Measurements from ENCODE around the gene PNMA6A. TPM values are rescaled to one million over a fixed set of nuclear protein-coding genes. Genes with fewer than 3 reads are reported as not detected.
A peak's percentile ranks its signal among the peaks of the same experiment; 100 is the strongest.
"Not testable (repeated sequence)": the region's sequence is repeated elsewhere in the genome, so short reads cannot be mapped to it uniquely, and the experiment has no call there.

The PNMA6A gene
- total RNA-seq, 1 donor from 2014 or later = 4.9 TPM

GRCh38 chrX:153073331-153073730, 1.1 kb downstream of the PNMA6A start:
- ATAC-seq; DNase-seq (ENCODE audit: low spot score); intact Hi-C loops (cut with DNase I): not testable (repeated sequence)

GRCh38 chrX:153074262-153074899, 2.1 kb downstream of the PNMA6A start:
- DNase-seq (ENCODE audit: low spot score) = no peak
- ATAC-seq = no peak
- intact Hi-C loops (cut with DNase I) = no loop called here

DNA sequence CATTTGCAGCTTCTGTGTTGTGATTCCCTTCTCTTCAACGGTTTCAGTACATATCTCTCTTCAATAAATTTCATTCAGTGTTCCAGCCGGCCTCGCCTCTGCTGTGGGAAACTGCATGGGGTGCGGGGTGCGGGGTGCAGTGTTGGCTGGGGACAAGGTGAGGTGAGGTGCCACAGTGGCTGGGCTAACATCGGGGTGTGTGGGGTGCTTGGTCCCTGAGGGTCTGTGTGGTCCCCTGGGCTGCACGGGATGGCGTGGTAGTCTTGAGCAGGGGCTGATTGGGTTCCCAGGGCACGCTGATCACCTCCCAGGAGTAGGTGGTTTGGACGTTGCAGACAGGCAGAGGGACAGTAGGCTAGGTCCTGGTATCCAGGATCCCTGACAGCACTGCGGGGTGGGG, 2.7 kb downstream of the PNMA6A start:
- ATAC-seq (no peak), DNase-seq (ENCODE audit: low spot score) (no peak)
- intact Hi-C loops (cut with DNase I) = no loop called here

GRCh38 chrX:153075366-153075765, 3.1 kb downstream of the PNMA6A start:
- DNase-seq (ENCODE audit: low spot score) = no peak
- ATAC-seq = no peak
- intact Hi-C loops (cut with DNase I) = no loop called here

DNA sequence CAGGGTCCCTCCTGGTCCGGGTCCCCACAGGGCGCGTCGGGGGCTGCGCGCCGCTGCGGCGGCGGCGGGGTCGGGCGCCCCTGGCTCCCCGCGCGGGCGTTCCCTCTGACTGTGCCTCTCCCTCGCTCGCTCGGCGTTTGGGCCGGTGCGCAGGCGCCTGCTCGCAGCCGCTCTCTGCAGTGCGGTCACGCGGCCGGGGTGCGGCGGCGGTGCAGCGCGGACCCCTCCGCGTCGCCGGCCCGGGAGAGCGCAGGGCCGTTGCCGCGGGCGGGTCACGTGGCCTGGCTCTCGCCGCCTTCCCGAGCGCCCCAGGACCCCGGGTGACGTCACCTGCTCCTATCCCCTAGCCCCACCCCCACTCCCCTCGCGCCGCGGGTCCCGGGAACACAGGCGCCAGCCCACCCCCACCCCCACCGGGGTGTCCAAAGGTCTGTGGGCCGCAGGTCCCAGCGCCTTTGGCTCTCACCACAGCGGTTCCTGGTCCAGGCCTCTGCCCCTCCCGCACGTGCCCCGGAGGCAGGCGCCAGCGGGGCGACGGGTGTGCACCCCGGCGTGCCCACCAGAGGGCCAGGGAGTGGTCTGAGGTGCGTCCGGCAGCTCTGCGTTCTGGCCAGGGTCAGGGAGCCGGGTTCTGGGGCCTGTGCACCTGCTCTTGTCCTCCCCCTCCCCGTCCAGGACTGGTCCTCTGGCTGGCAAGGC, 5.3 kb downstream of the PNMA6A start:
- DNase-seq (ENCODE audit: low spot score); intact Hi-C loops (cut with DNase I): not testable (repeated sequence)
- peak; percentile 63 for ATAC-seq

GRCh38 chrX:153083238-153083923, 11.1 kb downstream of the PNMA6A start:
- ATAC-seq = not testable (repeated sequence)

DNA sequence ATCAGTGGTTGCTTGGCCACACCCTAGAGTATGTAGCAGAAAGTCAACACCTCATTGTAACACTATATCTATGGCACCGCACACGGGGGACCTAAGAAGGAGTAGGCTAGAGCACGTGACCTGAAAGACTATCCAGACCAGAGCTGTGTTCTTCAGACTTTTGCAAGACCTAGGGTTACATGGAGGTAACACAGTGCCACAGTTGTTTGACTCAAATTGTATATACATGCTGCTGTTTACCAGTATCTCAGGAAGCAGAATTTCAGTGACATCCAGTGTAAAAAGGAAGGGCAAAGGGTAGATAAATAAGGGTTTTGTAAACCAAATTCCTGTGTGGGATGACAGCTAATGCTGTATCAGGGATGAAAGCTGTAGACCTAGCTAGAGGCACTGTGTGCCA, 30.2 kb downstream of the PNMA6A start:
- ATAC-seq = no peak
- DNase-seq (ENCODE audit: low spot score) = no peak
- intact Hi-C loops (cut with DNase I) = no loop called here

More at GRCh38 chrX:153083238-153083923, 11.1 kb downstream of the PNMA6A start:
- intact Hi-C loops (cut with DNase I); DNase-seq (ENCODE audit: low spot score): not testable (repeated sequence)

DNA sequence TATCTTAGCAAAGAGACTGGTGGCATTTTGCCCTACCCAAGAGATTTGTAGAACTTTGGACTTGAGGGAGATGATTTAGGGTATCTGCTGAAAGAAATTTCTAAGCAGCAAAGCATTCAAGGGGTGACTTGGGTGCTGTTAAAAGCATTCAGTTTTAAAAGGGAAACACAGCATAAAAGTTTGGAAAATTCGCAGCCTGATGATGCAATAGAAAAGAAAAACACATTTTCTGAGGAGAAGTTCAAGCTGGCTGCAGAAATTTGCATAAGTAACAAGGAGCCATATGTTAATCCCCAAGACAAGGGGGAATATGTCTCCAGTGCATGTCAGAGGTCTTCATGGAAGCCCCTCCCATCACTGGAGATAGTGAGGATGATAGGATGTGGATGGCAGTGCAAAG, 32.7 kb downstream of the PNMA6A start:
- ATAC-seq; intact Hi-C loops (cut with DNase I); DNase-seq (ENCODE audit: low spot score): not testable (repeated sequence)

- intact Hi-C loops (cut with DNase I); DNase-seq (ENCODE audit: low spot score): not testable (repeated sequence)
- peak; percentile 65 for ATAC-seq
Observed at GRCh38 chrX:153106092-153106801, 34.0 kb downstream of the PNMA6A start.

DNA sequence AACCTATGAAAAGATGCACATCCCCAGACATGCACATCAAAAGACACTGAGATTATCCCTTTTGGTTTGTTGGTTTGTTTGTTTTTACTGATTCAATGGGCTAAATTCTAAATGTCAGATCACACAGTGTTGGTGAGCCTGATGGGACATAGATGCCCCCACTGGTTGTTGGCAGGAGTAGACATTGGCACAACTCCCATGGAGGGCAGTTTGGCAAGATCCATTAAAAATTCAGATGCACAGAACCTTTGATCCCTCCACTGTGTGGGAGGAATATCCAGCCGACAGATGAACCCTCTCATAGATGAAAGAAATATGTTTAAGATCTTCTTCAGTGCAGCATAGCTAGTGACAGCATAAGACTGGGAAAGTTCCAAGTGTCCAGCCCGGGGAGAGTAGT, 38.5 kb downstream of the PNMA6A start:
- DNase-seq (ENCODE audit: low spot score); intact Hi-C loops (cut with DNase I); ATAC-seq: not testable (repeated sequence)

GRCh38 chrX:153113851-153114250, 41.6 kb downstream of the PNMA6A start:
- DNase-seq (ENCODE audit: low spot score); intact Hi-C loops (cut with DNase I); ATAC-seq: not testable (repeated sequence)

DNA sequence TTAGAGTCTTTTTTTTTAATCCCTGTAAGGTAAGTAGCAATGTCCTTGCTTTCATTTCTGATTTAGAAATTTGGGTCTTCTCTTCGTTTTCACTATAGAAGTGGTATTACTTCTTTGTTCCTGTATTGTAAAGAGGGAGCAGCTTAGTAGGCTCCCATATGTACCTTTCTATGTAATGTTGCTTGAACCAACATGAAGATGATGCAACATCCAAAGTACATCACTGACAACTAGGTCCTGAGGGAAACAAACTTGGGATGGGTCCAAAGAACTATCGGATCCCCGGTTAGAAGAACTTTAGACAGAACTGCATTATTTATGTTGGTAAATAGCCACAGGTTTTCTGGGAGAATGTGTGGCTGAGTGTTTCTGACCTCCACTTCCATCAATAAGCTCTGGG, 45.5 kb downstream of the PNMA6A start:
- intact Hi-C loops (cut with DNase I) = not testable (repeated sequence)

GRCh38 chrX:153120230-153120629, 48.0 kb downstream of the PNMA6A start:
- DNase-seq (ENCODE audit: low spot score); intact Hi-C loops (cut with DNase I); ATAC-seq: not testable (repeated sequence)

More for the DNA sequence above, 45.5 kb downstream of the PNMA6A start:
- not testable (repeated sequence) for DNase-seq (ENCODE audit: low spot score); ATAC-seq

- intact Hi-C loops (cut with DNase I); DNase-seq (ENCODE audit: low spot score); ATAC-seq: not testable (repeated sequence)
Observed at GRCh38 chrX:153123468-153123867, 51.2 kb downstream of the PNMA6A start.

Other genes starting within 250 kb of the PNMA6A start
- 25.0 TPM for gene CETN2, start 241.7 kb upstream of the PNMA6A start, total RNA-seq
- gene NSDHL, start 241.4 kb upstream of the PNMA6A start, total RNA-seq = 18.0 TPM
- 26.9 TPM for gene ZNF185, start 174.4 kb upstream of the PNMA6A start, total RNA-seq
- gene PNMA5, start 78.3 kb upstream of the PNMA6A start, total RNA-seq = not detected
- gene PNMA3, start 16.0 kb upstream of the PNMA6A start, total RNA-seq = 1.1 TPM
- gene MAGEA1, start 106.8 kb downstream of the PNMA6A start, total RNA-seq = not detected
- not detected for gene PNMA6F, start 249.3 kb downstream of the PNMA6A start, total RNA-seq